Tongue (tissue), 2 donors: ENCODE results near the gene PNMA1. TPM values are rescaled to one million over a fixed set of nuclear protein-coding genes. Genes with fewer than 3 reads are reported as not detected.
A peak's percentile ranks its signal among the peaks of the same experiment; 100 is the strongest.

ENCODE experiments used
- DNase-seq: peaks from one replicate; pipeline ENCODE4 v3.0.0-alpha.2; 2015
- total RNA-seq: library from RNA; depleted of rRNA; stranded (reverse); fragments of >200 nt; gene quantifications from one replicate; pipeline ENCODE4 v1.2.3, GENCODE V29; 2014

PNMA1 gene
- total RNA-seq, result 20.9 TPM

- peak; percentile 95 for DNase-seq
Measured at GRCh38 chr14:73713803-73714655, at the start of gene PNMA1. TSS of gene PNMA1 (minus strand) at chr14:73714384. CDS start at chr14:73713639, 745 bp downstream.

GRCh38 chr14:73763396-73763795 is 49.2 kb upstream of the PNMA1 start:
- no peak for DNase-seq

DNA sequence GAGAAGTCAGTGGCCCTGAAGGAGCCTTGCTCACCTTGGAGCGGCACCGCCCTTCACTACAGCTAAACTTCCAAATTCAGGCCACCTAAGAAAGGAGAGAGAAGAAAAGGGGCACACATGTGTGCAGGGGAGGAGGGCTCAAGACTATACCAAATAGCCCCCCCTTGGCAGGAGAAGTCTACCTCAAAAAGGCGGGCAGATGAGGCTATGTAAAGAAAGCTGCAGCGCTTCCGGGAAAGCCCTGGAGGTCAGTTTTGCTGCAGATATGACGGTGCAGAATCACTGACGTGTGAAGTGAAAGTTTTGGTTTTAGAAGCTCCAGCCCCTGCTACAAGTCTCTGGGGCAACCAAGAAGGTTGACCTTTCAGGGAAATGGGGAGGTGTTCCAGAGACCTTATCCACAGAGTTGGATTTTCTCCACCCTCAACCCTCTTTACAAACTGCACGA is 48.2 kb upstream of the PNMA1 start:
- DNase-seq, result no peak

DNA sequence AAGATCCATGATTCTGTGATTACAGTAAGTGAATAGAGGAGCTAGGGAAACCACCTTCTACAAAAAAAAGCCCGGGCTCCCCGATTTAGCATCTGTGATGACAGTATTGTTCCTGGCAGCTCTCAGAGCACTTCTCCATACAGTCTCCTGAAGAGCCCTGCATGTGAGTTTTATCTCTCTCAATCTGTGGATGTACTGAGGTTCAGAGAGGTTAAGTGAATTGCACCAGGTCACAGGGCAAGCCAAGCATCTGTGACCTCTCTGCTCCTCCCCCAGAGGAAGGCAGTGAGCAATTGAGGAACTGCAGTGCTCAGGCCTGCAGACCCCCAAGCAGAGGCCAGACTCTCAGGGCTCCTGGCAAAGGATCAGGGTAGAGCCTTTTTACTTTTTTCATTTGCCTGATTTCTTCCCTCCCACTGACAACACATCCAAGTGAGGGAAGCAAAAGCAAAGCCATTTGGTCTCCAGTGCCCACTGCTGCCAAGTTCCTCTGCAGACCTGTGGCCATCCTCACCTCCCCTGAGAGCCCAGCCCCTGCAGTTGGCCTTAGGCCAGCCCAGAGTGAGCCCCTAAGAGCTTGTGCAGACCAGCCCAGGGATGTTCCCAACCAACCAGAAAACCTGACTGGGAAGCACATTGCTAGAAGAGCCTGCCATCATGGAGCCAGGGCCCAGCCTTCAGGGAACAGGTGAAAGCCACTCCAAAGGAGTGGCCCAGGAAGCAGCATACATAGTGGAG is 47.6 kb upstream of the PNMA1 start:
- no peak for DNase-seq

DNA sequence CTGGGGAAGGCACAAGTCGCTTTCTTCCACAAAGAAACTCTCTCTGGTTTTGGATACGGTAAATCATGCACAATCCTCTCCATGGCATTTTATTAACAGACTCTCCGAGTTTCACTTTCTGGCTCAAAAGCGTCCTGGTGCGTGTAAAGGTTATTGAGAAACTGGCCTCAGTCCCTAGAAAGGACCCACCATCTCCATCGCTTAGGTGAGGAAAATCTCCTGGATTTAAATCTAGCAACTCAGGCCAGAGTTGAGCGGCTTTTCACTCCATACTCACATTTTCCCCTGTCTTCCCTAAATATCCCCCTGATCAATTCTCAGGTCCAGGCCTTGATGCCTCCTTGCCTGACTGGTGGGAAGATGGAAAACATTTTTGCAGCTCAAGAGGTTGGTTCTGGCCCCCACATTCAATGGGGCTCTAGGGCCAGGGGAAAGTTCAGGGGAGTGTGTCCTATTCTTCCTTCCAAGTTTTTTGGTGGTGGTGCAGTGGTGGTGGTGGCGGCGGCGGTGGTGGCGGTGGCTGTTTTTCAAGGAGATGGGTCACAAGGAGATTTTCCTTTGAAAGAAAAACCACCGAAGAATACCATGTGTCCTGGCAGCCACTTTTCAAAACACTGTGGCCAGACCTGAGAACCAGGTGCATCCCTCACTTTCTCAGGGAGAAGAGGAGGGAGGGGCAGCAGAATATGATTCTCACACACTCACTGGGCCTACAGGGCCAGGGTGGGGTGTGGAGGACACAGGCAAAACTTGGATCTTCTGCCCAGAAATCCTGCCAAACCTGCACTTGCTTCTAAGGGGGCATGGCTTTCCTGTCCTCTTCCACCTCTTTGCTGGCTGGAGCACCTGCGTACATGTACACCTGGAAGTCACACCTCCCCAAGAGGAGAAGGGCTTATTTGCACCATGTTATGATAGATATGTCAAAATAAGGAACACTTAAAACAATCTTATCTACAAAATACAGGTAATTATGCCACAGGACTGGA is 46.7 kb upstream of the PNMA1 start:
- no peak for DNase-seq

DNA sequence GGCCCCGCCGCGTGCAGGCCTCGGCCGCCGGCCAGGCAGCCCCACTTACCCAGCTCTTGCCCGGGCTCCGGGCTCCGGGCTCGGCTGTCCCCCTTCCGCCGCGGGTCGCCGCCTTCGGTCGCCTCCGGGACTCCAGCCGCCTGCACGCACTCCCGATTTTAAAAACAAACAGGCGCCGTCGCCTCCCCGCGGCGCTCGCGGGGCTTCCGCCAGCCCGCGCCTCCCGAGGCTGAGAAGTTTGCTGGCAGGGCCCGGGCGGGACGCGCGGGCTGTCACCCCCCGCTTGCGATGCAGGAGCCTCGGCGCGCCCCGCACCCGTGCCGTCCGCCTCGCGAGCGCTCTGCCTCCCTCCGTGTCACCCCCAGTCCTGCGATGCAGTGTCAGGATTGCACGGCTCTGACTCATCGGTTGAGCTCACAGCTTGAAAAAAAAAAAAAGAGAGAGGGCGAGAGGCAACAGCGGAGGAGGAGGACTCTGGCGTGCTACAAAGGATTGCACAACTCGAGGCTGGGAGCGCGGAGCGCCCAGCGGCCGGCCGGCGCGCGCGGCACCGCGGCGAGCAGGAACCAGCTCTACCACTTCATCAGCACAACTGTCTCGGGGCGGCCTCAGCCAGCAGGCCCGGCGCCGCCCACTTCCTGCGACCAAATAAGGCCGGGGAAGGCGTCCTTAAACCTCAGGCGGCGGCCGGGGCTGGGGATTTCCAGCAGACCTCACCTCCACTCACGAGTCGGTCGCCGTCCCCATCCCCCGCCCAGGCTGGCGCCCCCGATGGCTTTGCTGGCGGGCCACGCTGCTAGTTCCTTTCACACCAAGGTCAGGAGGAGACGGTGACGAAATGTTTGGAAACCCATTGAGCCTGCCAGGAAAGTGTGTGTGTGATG is 45.8 kb upstream of the PNMA1 start:
- DNase-seq, result peak; percentile 98

DNA sequence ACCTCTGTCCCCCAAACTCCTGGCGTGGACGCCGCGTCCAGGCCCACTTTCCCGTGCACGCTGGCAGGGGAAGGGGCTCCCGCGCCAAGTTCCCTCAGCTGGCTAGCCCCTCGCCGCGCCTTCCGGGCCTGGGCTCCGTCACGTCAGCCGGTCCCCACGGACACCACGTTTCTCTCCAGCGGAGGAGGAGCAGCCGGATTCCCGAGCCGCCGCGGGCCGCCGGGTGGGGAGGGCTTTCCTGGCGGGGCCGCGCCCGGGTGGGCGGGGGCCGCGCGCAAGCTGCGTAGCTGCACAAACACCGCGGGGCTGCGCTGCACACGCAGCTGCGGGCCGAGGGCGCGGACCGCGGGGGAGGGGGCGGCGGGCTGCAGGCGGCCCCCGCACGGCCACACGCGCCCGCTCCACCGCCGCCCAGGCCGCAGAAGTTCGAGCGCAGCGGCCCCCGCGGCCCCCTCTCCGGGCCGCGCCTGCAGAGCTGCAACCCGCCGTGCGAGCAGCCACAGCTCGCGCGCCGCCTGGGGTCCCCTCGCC is 45.1 kb upstream of the PNMA1 start:
- peak; percentile 88 for DNase-seq

- peak; percentile 84 for DNase-seq
Measured at GRCh38 chr14:73758392-73759182, 44.4 kb upstream of the PNMA1 start.

DNA sequence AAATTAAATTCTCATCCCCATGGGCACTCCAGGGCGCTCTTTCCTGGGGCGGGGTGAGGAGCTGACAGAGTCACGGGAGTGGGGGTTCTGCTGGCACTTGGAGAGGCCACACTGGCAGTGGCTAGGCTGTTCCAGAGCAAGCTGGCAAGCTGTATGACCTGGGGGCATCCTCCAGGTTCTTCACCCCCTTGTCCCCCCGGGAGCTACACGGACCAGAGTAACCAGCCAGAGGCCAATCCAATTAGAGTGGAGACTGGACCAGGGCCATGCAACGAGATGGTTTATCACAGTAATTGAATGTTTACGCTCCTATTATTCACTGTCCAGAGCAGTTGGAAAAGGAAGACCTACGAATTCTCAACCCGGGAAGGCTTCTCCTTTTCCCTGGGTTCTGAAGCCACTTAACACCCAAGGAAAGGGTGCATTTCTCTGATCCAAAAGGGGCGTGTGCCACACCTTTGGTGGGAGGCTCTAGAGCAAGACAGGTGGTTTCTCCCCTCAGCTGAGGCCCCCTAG is 43.8 kb upstream of the PNMA1 start:
- no peak for DNase-seq

DNA sequence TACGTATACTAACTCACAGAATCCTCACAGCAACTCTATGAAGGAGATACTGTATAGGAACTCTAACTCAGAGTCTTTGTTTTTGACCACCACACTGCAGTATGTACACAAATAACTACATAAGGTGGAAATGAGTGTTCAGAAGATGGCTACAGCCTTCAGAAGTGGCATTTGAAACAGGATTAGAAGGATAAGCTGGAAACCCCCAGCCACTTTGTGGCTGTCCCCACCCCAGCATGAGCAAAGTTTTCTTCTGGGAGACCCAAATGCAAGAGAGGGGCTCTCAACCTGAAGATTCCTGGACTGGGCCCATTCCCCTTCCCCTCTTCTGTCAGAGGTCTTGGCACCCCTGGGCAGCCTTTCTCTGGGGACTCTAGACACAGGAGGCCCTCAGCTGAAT is 43.2 kb upstream of the PNMA1 start:
- DNase-seq, result no peak

GRCh38 chr14:73755434-73756014 is 41.3 kb upstream of the PNMA1 start:
- DNase-seq, result peak; percentile 66

DNA sequence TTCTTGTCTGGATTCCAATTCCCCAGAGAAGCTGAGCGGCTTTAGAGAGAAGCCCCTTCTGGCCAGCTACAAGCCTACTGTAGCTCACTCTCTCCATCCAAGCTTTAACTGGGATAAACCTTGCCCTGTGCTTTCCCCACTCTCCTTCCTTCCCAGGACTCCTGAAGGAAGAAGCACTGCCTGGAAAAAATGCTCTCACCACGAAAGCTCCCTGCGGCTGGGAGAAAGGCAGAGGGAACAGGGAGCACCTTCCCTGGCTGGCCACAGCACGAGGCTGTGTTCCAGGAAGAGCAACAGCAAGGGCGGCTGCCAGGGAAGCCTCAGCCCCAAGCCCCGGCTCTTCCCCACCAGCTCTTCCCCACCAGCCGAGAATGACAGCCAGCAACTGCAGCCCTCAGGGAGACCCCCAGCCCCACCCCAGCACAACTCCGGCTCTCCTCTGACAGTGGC is 40.8 kb upstream of the PNMA1 start:
- peak; percentile 90 for DNase-seq

DNA sequence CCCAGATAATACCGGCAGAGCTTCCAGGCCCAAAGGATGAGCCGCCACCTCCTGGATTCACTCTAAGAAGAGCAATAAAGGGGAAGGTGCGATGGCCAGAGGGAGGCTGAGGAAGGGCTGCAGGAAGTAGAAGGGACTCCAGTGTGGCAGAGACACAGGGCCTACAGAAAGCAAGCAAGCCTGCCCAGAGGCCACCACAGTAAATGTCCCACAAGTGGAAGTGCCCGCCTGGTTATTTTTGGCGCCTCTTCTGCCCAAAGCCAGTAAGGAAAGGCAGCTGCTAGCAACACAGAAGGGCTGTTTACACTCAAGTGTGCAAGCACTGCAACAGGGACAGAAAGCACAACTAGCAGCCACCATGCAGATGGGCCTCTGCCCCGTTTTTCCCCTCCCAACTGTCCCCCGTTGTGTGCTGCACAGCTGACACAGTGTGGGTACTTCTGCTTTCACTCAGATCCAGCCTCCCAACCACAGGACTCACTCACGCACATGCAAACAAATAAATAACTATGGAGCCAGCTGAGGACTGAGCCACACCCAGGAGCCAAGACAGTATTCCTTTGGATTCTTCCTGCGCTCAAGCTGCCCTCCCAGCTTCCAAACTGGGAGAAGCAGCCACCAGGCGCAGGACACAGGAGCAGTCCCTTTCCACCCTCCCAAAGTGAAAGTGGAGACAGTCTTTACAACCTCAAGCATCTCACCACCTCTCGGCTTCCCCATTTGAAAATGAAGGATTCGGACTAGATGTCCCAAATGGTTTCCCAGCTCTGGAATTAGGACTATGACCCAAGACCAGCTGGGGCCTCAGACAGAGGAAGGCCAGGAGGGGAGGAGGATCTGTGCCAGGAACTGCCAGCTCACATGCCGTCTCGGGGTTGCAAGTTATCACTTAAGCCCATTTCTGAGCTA is 40.0 kb upstream of the PNMA1 start:
- DNase-seq, result peak; percentile 83

DNA sequence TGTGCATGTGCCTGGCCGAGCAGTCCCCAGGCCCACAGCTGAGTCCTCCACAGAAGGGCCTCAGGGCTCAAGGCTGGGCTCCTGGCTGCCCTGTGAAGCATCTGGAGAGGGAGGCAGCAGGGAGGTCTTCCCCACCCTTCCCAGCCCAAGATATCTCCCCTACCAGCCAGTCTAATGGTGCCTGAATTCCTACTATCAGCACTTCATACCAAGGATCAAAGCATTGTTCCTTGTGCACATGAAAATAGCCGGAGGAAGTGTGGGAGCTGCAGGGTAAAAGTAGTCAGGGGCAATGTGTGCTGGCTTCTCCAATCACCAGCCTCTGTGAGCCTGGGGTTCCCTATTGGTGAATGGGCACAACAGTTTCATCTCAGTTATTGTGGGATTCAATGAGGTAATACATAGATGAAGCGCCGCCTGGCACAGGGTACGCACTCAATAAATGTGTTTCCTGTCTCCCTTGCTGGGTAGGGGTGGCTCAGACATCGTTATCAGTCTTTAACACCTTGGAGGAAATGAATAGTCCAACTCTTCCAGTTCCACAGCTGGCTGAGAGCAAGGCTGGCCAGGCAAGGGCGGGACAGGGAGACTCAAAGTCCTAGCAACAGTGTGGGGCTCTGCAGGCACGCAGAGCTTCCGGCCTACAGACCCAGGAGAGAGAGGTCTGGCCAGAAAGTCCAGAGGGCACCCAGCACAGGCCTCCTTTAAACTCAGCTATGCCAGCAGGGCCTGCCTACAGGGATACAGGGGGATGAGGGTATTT is 39.1 kb upstream of the PNMA1 start:
- DNase-seq, result peak; percentile 58

GRCh38 chr14:73752297-73752992 is 38.3 kb upstream of the PNMA1 start:
- DNase-seq, result peak; percentile 89

DNA sequence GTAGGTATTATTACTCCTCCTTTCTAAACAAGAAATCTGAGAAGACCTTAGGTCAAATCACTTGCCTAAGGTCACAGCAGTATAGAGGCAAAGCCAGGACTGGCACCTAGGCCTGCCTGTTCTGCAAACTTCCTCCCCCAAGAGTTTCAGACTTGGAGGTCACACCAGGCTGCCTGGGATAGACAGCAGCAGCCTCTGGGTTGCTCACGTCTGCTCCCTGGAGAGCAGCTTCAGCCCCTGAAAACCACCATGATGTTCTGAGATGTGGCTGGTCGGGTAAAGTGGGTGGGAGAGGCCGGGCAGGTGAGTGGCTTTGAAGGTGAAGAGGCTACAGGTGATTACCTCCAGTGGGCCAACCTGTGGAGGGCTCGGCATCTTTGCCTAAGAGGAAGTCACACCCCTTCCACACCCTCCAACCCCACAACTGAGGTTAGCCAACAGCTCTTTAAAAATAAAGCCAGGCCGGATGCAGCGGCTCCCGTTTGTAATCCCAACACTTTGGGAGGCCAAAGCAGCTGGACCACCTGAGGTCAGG is 37.0 kb upstream of the PNMA1 start:
- no peak for DNase-seq
